Spleen (tissue), 11 donors: ENCODE data around the gene DNAJC7. TPM values are rescaled to one million over a fixed set of nuclear protein-coding genes. Genes with fewer than 3 reads are reported as not detected.

Experiments used
- DNase-seq: peaks from one replicate; pipeline ENCODE4 v3.0.0-alpha.2; 2020
- H3K27ac ChIP-seq, 8 donors: fragments of 200-600 bp; sonication (generic) in 7 of 8; 1 replicate in 4 of 8; 2 replicates in 4 of 8; pipeline versions ENCODE4 v1.5.0 to v1.8.0; 2016 to 2021; ENCODE audit warnings: inconsistent platforms in 4 of 8, mild to moderate bottlenecking in 4 of 8, moderate library complexity in 1 of 8
- H3K27me3 ChIP-seq, 7 donors: fragments of 200-600 bp; sonication (generic) in 6 of 7; replicated peaks in 1 of 7; 1 replicate in 4 of 7; 2 replicates in 3 of 7; pipeline versions ENCODE4 v1.5.0 to v1.8.0; 2016 to 2021; ENCODE audit warnings: inconsistent platforms in 3 of 7, mild to moderate bottlenecking in 1 of 7
- H3K36me3 ChIP-seq, 6 donors: fragments of 200-600 bp; sonication (generic) in 5 of 6; 1 replicate in 4 of 6; 2 replicates in 2 of 6; pipeline versions ENCODE4 v1.5.0 to v1.8.0; 2016 to 2021; ENCODE audit warnings: inconsistent platforms in 2 of 6
- H3K4me1 ChIP-seq, 6 donors: fragments of 200-600 bp; sonication (generic) in 5 of 6; 1 replicate in 3 of 6; 2 replicates in 3 of 6; pipeline versions ENCODE4 v1.5.0 to v1.8.0; 2016 to 2021; ENCODE audit warnings: inconsistent platforms in 3 of 6
- H3K4me3 ChIP-seq, 8 donors: fragments of 200-600 bp; sonication (generic) in 7 of 8; 1 replicate in 4 of 8; 2 replicates in 4 of 8; pipeline versions ENCODE4 v1.5.0 to v1.8.0; 2016 to 2021; ENCODE audit warnings: inconsistent platforms in 4 of 8, mild to moderate bottlenecking in 4 of 8, moderate library complexity in 2 of 8
- H3K9me3 ChIP-seq, 8 donors: fragments of 200-600 bp; sonication (generic) in 7 of 8; 1 replicate in 4 of 8; 2 replicates in 4 of 8; pipeline versions ENCODE4 v1.5.0 to v1.8.0; 2016 to 2021; ENCODE audit warnings: inconsistent platforms in 4 of 8
- POLR2A ChIP-seq, 3 donors: fragments of 450-650 bp; IDR thresholded peaks; one replicate each; pipeline ENCODE4 v1.5.1; 2017; ENCODE audit warnings: antibody characterized with exemption in 3 of 3, mild to moderate bottlenecking in 1 of 3
- POLR2AphosphoS5 ChIP-seq, 3 donors: sonication (generic); formaldehyde crosslinking; IDR thresholded peaks; one replicate each; pipeline ENCODE4 v1.5.1; 2017; ENCODE audit warnings: antibody characterized with exemption in 3 of 3
- WGBS, 5 donors: extraction: QIAGEN DNeasy Blood & Tissue Kit in 3 of 5; methylation state at CpG; one replicate each; pipeline versions ENCODE4 v1.1.5 to v1.1.7; 2013 to 2018; 5-methylcytosine and 5-hydroxymethylcytosine counted together
- intact Hi-C: fragments of 100-400 bp; cut with DNase I; formaldehyde crosslinking; loops from one replicate; pipeline ENCODE4 v1.15.0; 2023; ENCODE audit warnings: low total_unique reads
- polyA plus RNA-seq, 3 donors: library from polyadenylated mRNA; stranded (reverse); fragments of 200-250 nt; gene quantifications; one replicate each; pipeline ENCODE4 v1.2.1, GENCODE V29; 2013
- total RNA-seq, 7 donors: library from RNA; depleted of rRNA in 3 of 7; stranded (reverse); fragments of >200 nt in 3 of 7; fragmentation: NEBNext Ultra II Directional in 4 of 7; extraction: Animal tissue kit (Norgen Biotek cat#: 25700) in 4 of 7; gene quantifications; one replicate each; pipeline versions ENCODE4 v1.1.0 to v1.2.1, GENCODE V29; 2016 to 2021
- TF ChIP-seq, protein P1 (sequence below), 11 experiments: fragments of 200-600 bp in 7 of 11; fragments of 450-650 bp in 4 of 11; sonication (generic) in 4 of 11; IDR thresholded peaks in 8 of 11; conservative IDR thresholded peaks in 3 of 11; 1 replicate in 7 of 11; 2 replicates in 4 of 11; pipeline versions ENCODE4 v1.4.0 to v1.8.0; 2016 to 2021; ENCODE audit warnings: antibody characterized with exemption in 11 of 11, inconsistent platforms in 4 of 11, mild to moderate bottlenecking in 1 of 11
- donor health status: healthy with polysubstance abuse.
- donor health status: DM: no; HTN: no; CAD: no; lungs with moderate emphysema.
- donor health status: DM: no; HTN: no; CAD: no.
- donor health status: Bipolar disorder and iron deficiency.
- donor health status: healthy.
- donor health status: DM: no; HTN: no; CAD: no.
- donor health status: DM: yes; HTN: yes; CAD: no.

Gene DNAJC7
- total and polyA plus RNA-seq, 10 donors = 60.6 to 108 (median 79.2) TPM

DNA sequence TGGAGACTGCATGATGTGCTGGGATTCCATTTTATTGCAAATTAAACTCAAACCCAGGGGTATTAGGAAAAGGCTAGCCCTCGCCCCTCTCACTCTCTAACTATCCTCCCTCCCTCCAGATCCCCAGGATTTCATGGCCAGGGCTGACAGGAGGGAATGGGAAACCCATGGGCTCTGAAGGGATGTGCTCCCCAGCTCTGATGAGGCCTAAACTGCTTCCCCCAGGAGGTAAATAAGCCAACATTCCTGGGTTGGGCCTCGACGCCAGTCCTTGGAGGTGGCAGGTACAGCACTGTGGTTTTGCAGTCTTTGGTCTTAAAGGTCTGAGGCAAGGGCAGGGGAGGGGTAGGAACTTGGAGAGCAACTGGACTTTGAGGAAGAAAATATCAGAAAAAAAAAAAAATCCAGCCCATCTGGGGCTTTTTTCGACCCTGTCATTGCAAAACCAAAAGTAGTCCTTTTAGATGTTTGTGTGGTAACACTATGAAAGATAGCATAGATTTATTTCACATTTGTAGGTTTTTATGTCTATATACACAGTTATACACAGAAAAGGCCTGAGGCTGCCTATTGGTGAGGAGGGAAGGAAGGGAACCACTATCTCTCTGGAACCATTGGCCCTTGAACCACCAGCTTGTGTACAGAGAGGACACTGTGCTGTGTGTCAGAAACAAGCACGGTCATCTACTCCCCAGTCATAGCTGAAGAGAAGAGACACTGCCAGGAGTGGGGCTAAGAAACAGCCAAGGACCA lies 21.2 kb upstream of the DNAJC7 start:
- Histone ChIP-seq H3K27ac (no peak overlapping the region), H3K27me3 (peaks cover 0 to 19% (median 0%) of the 10 kb centered on the region in 7 donors), H3K9me3 (no peaks in the 10 kb centered on the region), H3K36me3 (no peaks in the 10 kb centered on the region), H3K4me1 (peaks cover 0 to 11% (median 5%) of the 10 kb centered on the region in 6 donors), H3K4me3 (no peak overlapping the region)
- DNase-seq = no peak
- intact Hi-C loops = no loop called here
- WGBS, 5 donors = 55 to 80% (median 69%) methylated on average over 5 of the region's 5 CpGs
- no peak for TF ChIP-seq POLR2AphosphoS5 (IDR thresholded peaks at IDR 0.05)
- TF ChIP-seq, protein P1, sequence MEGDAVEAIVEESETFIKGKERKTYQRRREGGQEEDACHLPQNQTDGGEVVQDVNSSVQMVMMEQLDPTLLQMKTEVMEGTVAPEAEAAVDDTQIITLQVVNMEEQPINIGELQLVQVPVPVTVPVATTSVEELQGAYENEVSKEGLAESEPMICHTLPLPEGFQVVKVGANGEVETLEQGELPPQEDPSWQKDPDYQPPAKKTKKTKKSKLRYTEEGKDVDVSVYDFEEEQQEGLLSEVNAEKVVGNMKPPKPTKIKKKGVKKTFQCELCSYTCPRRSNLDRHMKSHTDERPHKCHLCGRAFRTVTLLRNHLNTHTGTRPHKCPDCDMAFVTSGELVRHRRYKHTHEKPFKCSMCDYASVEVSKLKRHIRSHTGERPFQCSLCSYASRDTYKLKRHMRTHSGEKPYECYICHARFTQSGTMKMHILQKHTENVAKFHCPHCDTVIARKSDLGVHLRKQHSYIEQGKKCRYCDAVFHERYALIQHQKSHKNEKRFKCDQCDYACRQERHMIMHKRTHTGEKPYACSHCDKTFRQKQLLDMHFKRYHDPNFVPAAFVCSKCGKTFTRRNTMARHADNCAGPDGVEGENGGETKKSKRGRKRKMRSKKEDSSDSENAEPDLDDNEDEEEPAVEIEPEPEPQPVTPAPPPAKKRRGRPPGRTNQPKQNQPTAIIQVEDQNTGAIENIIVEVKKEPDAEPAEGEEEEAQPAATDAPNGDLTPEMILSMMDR (IDR thresholded peaks at IDR 0.05 in 8 of 11, conservative IDR thresholded peaks at IDR 0.05 in 3 of 11) = no peak
- no peak for TF ChIP-seq POLR2A (IDR thresholded peaks at IDR 0.05)

DNA sequence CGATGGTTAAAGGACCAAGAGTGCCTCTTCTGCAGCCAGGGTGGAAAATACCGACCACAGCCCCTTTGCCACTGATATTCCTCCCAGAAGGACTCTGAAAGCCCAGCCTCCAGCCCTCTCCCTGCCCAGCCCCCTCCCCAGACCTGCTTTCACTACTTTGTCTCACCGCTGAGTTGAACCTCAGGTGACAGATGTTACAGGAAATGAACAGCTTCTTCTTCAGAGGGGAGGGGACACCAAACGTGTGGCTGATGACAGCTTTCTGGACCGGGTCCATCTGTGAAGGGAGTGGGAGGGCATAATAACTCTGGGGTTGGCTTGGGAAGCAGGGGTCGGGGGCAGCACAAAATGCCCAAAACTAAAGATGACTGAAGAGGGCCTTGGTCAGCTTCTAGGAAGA lies 16.8 kb upstream of the DNAJC7 start:
- intact Hi-C loops = no loop called here
- no peaks in the 10 kb centered on the region for H3K9me3 ChIP-seq
- no peak for DNase-seq

DNA sequence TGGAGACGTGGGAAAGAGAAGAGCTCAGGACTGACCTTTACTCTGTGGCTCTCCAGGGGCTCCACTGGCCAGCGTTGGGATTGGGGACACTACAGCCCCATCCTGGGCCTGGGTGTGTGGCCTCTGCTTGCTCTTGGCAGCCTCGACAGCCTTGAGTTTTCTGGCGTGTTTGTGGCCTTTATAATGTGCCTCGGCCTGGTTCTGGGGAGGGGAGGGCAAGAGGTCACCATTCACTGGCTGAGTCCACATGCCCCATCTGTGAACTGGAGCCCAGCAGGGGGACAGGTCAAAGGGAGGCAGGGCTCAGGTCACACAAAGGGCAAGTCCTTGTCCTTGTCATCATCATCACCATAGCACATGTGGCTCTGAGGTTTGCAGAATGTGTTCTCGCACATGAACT lies 14.3 kb upstream of the DNAJC7 start:
- no peak overlapping the region for H3K4me3 ChIP-seq
- no peak for TF ChIP-seq POLR2A (IDR thresholded peaks at IDR 0.05)
- TF ChIP-seq, protein P1 (IDR thresholded peaks at IDR 0.05 in 8 of 11, conservative IDR thresholded peaks at IDR 0.05 in 3 of 11) = no peak
- TF ChIP-seq POLR2AphosphoS5 (IDR thresholded peaks at IDR 0.05) = peak in 1 of 3 donors; percentile 19
- DNase-seq = no peak
- no peak overlapping the region for H3K27ac ChIP-seq
- no peaks in the 10 kb centered on the region for H3K9me3 ChIP-seq
- peaks cover 0 to 11% (median 0%) of the 10 kb centered on the region in 6 donors for H3K4me1 ChIP-seq
- H3K27me3 ChIP-seq = peaks cover 0 to 11% (median 0%) of the 10 kb centered on the region in 7 donors
- intact Hi-C loops = no loop called here
- H3K36me3 ChIP-seq = no peaks in the 10 kb centered on the region
- WGBS, 5 donors = 64 to 84% (median 73%) methylated on average over 6 of the region's 6 CpGs

More for the DNA sequence above, 16.8 kb upstream of the DNAJC7 start:
- H3K27me3 ChIP-seq = peaks cover 0 to 6% (median 0%) of the 10 kb centered on the region in 7 donors
- H3K27ac ChIP-seq = no peak overlapping the region
- no peaks in the 10 kb centered on the region for H3K36me3 ChIP-seq
- no peak overlapping the region for H3K4me3 ChIP-seq
- no peaks in the 10 kb centered on the region for H3K4me1 ChIP-seq
- no peak for TF ChIP-seq POLR2A (IDR thresholded peaks at IDR 0.05)
- TF ChIP-seq POLR2AphosphoS5 (IDR thresholded peaks at IDR 0.05) = no peak
- TF ChIP-seq, protein P1 (IDR thresholded peaks at IDR 0.05 in 8 of 11, conservative IDR thresholded peaks at IDR 0.05 in 3 of 11) = no peak
- WGBS, 5 donors = 31 to 43% (median 35%) methylated on average over 5 to 6 of the region's 6 CpGs

DNA sequence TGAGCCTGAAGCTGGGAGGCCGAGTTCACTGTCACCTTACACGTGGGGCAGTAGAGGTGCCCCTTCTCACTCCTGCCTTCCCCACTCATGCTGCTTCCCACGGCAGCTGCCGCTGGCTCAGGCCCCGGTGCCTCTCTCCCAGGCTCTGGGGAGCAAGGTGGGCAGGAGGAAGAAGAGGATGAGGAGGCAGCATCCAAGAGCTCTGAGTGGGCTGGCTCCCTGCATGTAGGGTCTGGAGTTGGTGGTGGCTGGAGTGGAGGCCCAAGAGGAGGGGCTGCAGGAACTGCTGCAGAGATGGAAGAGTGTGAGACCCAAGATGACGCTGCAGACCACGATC lies 11.5 kb upstream of the DNAJC7 start:
- WGBS, 5 donors = 79 to 97% (median 92%) methylated on average over 3 to 7 of the region's 7 CpGs
- no peak for TF ChIP-seq POLR2A (IDR thresholded peaks at IDR 0.05)
- TF ChIP-seq, protein P1 (IDR thresholded peaks at IDR 0.05 in 8 of 11, conservative IDR thresholded peaks at IDR 0.05 in 3 of 11) = no peak
- TF ChIP-seq POLR2AphosphoS5 (IDR thresholded peaks at IDR 0.05) = no peak
- peaks cover 14 to 37% (median 19%) of the 10 kb centered on the region in 6 donors for H3K4me1 ChIP-seq
- H3K4me3 ChIP-seq = no peak overlapping the region
- intact Hi-C loops = no loop called here
- peaks cover 0 to 10% (median 0%) of the 10 kb centered on the region in 7 donors for H3K27me3 ChIP-seq
- DNase-seq = no peak
- peaks cover 0 to 9% (median 7%) of the 10 kb centered on the region in 6 donors for H3K36me3 ChIP-seq
- H3K27ac ChIP-seq = no peak overlapping the region
- no peaks in the 10 kb centered on the region for H3K9me3 ChIP-seq
